Liver (tissue), 3 donors: ENCODE data around the gene TMEM132E.

ENCODE experiments used
- ATF3 ChIP-seq: IDR thresholded peaks from 2 replicates; pipeline ENCODE4 v1.6.1; 2016; ENCODE audit warnings: antibody characterized with exemption
- CTCF ChIP-seq: fragments of 150-350 bp; IDR thresholded peaks from 2 replicates; pipeline ENCODE4 v1.5.1; 2017; ENCODE audit warnings: improper control_type of control experiment, low read depth, low read length; ENCODE audit not compliant: missing input control
- MAX ChIP-seq: IDR thresholded peaks from 2 replicates; pipeline ENCODE4 v1.6.1; 2016; ENCODE audit warnings: antibody characterized with exemption
- SP1 ChIP-seq: IDR thresholded peaks from 2 replicates; pipeline ENCODE4 v1.6.1; 2018; ENCODE audit warnings: antibody characterized with exemption, mild to moderate bottlenecking
- TAF1 ChIP-seq: conservative IDR thresholded peaks from 2 replicates; pipeline ENCODE4 v1.6.1; 2016; ENCODE audit warnings: antibody characterized with exemption, mild to moderate bottlenecking
- ZBTB33 ChIP-seq: IDR thresholded peaks from 2 replicates; pipeline ENCODE4 v1.6.1; 2016; ENCODE audit warnings: antibody characterized with exemption
- donor health status: healthy.
- donor health status: healthy.

GRCh38 chr17:34579017-34579946 lies at the start of gene TMEM132E:
- TF ChIP-seq CTCF (no peak), MAX (no peak), SP1 (no peak), ATF3 (no peak), TAF1 (no peak), ZBTB33 (no peak)
